Lower leg skin (tissue), 3 donors: Measurements from ENCODE around the gene ITPKC.

Experiments
- CTCF ChIP-seq, 3 donors: fragments of 450-650 bp; IDR thresholded peaks; one replicate each; pipeline ENCODE4 v1.5.1; 2016; ENCODE audit warnings: antibody characterized with exemption in 3 of 3, mild to moderate bottlenecking in 3 of 3, moderate library complexity in 2 of 3
- POLR2A ChIP-seq, 2 donors: fragments of 450-650 bp; IDR thresholded peaks; one replicate each; pipeline ENCODE4 v1.6.1; 2016 to 2017; ENCODE audit warnings: antibody characterized with exemption in 2 of 2, mild to moderate bottlenecking in 1 of 2, moderate library complexity in 1 of 2

GRCh38 chr19:40707615-40708014, 9.3 kb upstream of the ITPKC start:
- TF ChIP-seq POLR2A (IDR thresholded peaks at IDR 0.05): no peak
- no peak for TF ChIP-seq CTCF (IDR thresholded peaks at IDR 0.05)
